HEK293 (cell line): ENCODE data around the gene TLNRD1.

Experiments
- BCL11A ChIP-seq: fragments of 450-650 bp; formaldehyde crosslinking; IDR thresholded peaks from 2 replicates; pipeline ENCODE4 v1.5.1; 2016; ENCODE audit warnings: low read depth, missing biosample characterization, missing genetic modification characterization
- KLF1 ChIP-seq: fragments of 450-650 bp; formaldehyde crosslinking; IDR thresholded peaks from 2 replicates; pipeline ENCODE4 v1.5.1; 2016; ENCODE audit warnings: missing biosample characterization, missing genetic modification characterization
- PRDM4 ChIP-seq: fragments of 450-650 bp; formaldehyde crosslinking; IDR thresholded peaks from 2 replicates; pipeline ENCODE4 v1.5.1; 2017; ENCODE audit warnings: missing biosample characterization, missing genetic modification characterization
- SCRT1 ChIP-seq: fragments of 450-650 bp; formaldehyde crosslinking; IDR thresholded peaks from 2 replicates; pipeline ENCODE4 v1.5.1; 2016; ENCODE audit warnings: missing biosample characterization, missing genetic modification characterization, borderline replicate concordance
- SCRT2 ChIP-seq: fragments of 450-650 bp; formaldehyde crosslinking; IDR thresholded peaks from 2 replicates; pipeline ENCODE4 v1.5.1; 2016; ENCODE audit warnings: missing biosample characterization, missing genetic modification characterization
- TCF7L2 ChIP-seq: IDR thresholded peaks from 2 replicates; pipeline ENCODE4 v1.6.1; 2011; ENCODE audit warnings: low read depth, mild to moderate bottlenecking, inconsistent platforms, low read length, moderate library complexity, borderline replicate concordance
- WT1 ChIP-seq: fragments of 450-650 bp; formaldehyde crosslinking; IDR thresholded peaks from 2 replicates; pipeline ENCODE4 v1.5.1; 2016; ENCODE audit warnings: missing biosample characterization, missing genetic modification characterization
- ZBTB49 ChIP-seq: fragments of 450-650 bp; formaldehyde crosslinking; IDR thresholded peaks from 2 replicates; pipeline ENCODE4 v1.5.1; 2016; ENCODE audit warnings: missing biosample characterization, missing genetic modification characterization, low read depth
- ZFHX2 ChIP-seq: fragments of 450-650 bp; formaldehyde crosslinking; conservative IDR thresholded peaks from 2 replicates; pipeline ENCODE4 v1.5.1; 2016; ENCODE audit warnings: missing biosample characterization, missing genetic modification characterization
- ZIC2 ChIP-seq: fragments of 450-650 bp; formaldehyde crosslinking; IDR thresholded peaks from 2 replicates; pipeline ENCODE4 v1.5.1; 2016; ENCODE audit warnings: missing biosample characterization, missing genetic modification characterization
- ZNF184 ChIP-seq: fragments of 450-650 bp; IDR thresholded peaks from 2 replicates; pipeline ENCODE4 v1.5.1; 2018; ENCODE audit warnings: missing biosample characterization, mild to moderate bottlenecking, missing genetic modification characterization
- ZNF202 ChIP-seq: fragments of 450-650 bp; formaldehyde crosslinking; IDR thresholded peaks from 2 replicates; pipeline ENCODE4 v1.5.1; 2016; ENCODE audit warnings: missing biosample characterization, missing genetic modification characterization, borderline replicate concordance
- ZNF221 ChIP-seq: fragments of 450-650 bp; formaldehyde crosslinking; IDR thresholded peaks from 2 replicates; pipeline ENCODE4 v1.5.1; 2017; ENCODE audit warnings: missing biosample characterization, missing genetic modification characterization, borderline replicate concordance
- ZNF23 ChIP-seq: fragments of 450-650 bp; formaldehyde crosslinking; IDR thresholded peaks from 2 replicates; pipeline ENCODE4 v1.5.1; 2016; ENCODE audit warnings: missing biosample characterization, missing genetic modification characterization, borderline replicate concordance
- ZNF302 ChIP-seq: fragments of 450-650 bp; formaldehyde crosslinking; IDR thresholded peaks from 2 replicates; pipeline ENCODE4 v1.5.1; 2016; ENCODE audit warnings: missing biosample characterization, missing genetic modification characterization, low read depth
- ZNF350 ChIP-seq: fragments of 450-650 bp; formaldehyde crosslinking; IDR thresholded peaks from 2 replicates; pipeline ENCODE4 v1.5.0; 2017; ENCODE audit warnings: missing biosample characterization, mild to moderate bottlenecking, missing genetic modification characterization
- ZNF362 ChIP-seq: fragments of 450-650 bp; formaldehyde crosslinking; IDR thresholded peaks from 2 replicates; pipeline ENCODE4 v1.5.1; 2016; ENCODE audit warnings: missing biosample characterization, missing genetic modification characterization
- ZNF394 ChIP-seq: fragments of 450-650 bp; formaldehyde crosslinking; IDR thresholded peaks from 2 replicates; pipeline ENCODE4 v1.5.1; 2016; ENCODE audit warnings: missing biosample characterization, missing genetic modification characterization, mild to moderate bottlenecking, moderate library complexity, borderline replicate concordance
- ZNF404 ChIP-seq: fragments of 450-650 bp; formaldehyde crosslinking; IDR thresholded peaks from 2 replicates; pipeline ENCODE4 v1.5.1; 2017; ENCODE audit warnings: missing biosample characterization, missing genetic modification characterization
- ZNF513 ChIP-seq: fragments of 450-650 bp; IDR thresholded peaks from 2 replicates; pipeline ENCODE4 v1.5.1; 2018; ENCODE audit warnings: missing biosample characterization, missing genetic modification characterization
- ZNF529 ChIP-seq: fragments of 450-650 bp; formaldehyde crosslinking; IDR thresholded peaks from 2 replicates; pipeline ENCODE4 v1.5.1; 2017; ENCODE audit warnings: missing genetic modification characterization, missing biosample characterization; ENCODE audit not compliant: insufficient replicate concordance
- ZNF558 ChIP-seq: fragments of 450-650 bp; formaldehyde crosslinking; IDR thresholded peaks from 2 replicates; pipeline ENCODE4 v1.5.1; 2016; ENCODE audit warnings: missing biosample characterization, missing genetic modification characterization
- ZNF560 ChIP-seq: fragments of 450-650 bp; formaldehyde crosslinking; IDR thresholded peaks from 2 replicates; pipeline ENCODE4 v1.5.1; 2017; ENCODE audit warnings: missing biosample characterization, missing genetic modification characterization, borderline replicate concordance
- ZNF621 ChIP-seq: fragments of 450-650 bp; formaldehyde crosslinking; IDR thresholded peaks from 2 replicates; pipeline ENCODE4 v1.5.1; 2017; ENCODE audit warnings: missing biosample characterization, missing genetic modification characterization
- ZNF624 ChIP-seq: fragments of 450-650 bp; formaldehyde crosslinking; IDR thresholded peaks from 2 replicates; pipeline ENCODE4 v1.5.1; 2017; ENCODE audit warnings: missing biosample characterization, missing genetic modification characterization
- ZNF76 ChIP-seq: fragments of 450-650 bp; formaldehyde crosslinking; IDR thresholded peaks from 2 replicates; pipeline ENCODE4; 2016; ENCODE audit warnings: low read depth, missing biosample characterization, missing genetic modification characterization, borderline replicate concordance
- ZNF777 ChIP-seq: fragments of 450-650 bp; formaldehyde crosslinking; IDR thresholded peaks from 2 replicates; pipeline ENCODE4 v1.5.1; 2017; ENCODE audit warnings: missing biosample characterization, missing genetic modification characterization, borderline replicate concordance
- ZNF843 ChIP-seq: fragments of 450-650 bp; formaldehyde crosslinking; IDR thresholded peaks from 2 replicates; pipeline ENCODE4 v1.5.1; 2016; ENCODE audit warnings: missing biosample characterization, missing genetic modification characterization
- ZSCAN23 ChIP-seq: fragments of 450-650 bp; formaldehyde crosslinking; IDR thresholded peaks from 2 replicates; pipeline ENCODE4 v1.5.1; 2016; ENCODE audit warnings: missing biosample characterization, missing genetic modification characterization
- ZSCAN5A ChIP-seq: fragments of 450-650 bp; formaldehyde crosslinking; IDR thresholded peaks from 2 replicates; pipeline ENCODE4 v1.5.1; 2016; ENCODE audit warnings: missing biosample characterization, missing genetic modification characterization

Gene TLNRD1

GRCh38 chr15:80989518-80990478 is 10.9 kb upstream of the TLNRD1 start, which contains the start of gene MESD (continued):
- no peak for TF ChIP-seq ZBTB49 (tag by site-specific recombination)
- TF ChIP-seq ZNF221 (tag by site-specific recombination) = no peak
- TF ChIP-seq ZIC2 (tag by site-specific recombination) = peak; percentile 57
- peak; percentile 51 for TF ChIP-seq ZFHX2 (tag by site-specific recombination)
- TF ChIP-seq ZNF202 (tag by site-specific recombination) = no peak
- no peak for TF ChIP-seq ZNF23
- TF ChIP-seq ZNF404 (tag by site-specific recombination) = no peak
- TF ChIP-seq ZNF513 (tag by site-specific recombination) = no peak
- TF ChIP-seq SCRT2 (tag by site-specific recombination) = no peak
- TF ChIP-seq ZNF394 (tag by site-specific recombination) = no peak
- TF ChIP-seq ZNF76 = peak; percentile 80
- no peak for TF ChIP-seq ZNF184 (tag by site-specific recombination)
- TF ChIP-seq ZNF624 = no peak
- TF ChIP-seq ZNF621 = no peak
- TF ChIP-seq PRDM4 = 0 out of 2 replicates have a peak, but pooled peaks have one; percentile 35
- TF ChIP-seq ZNF843 (tag by site-specific recombination) = peak; percentile 51
- peak; percentile 8; the same call in 1 of the 2 replicates for TF ChIP-seq BCL11A
- 0 out of 2 replicates have a peak, but pooled peaks have one; percentile 29 for TF ChIP-seq ZNF362 (tag by site-specific recombination)
- TF ChIP-seq KLF1 (tag by site-specific recombination) = peak; percentile 69; the same call in 1 of the 2 replicates
- no peak for TF ChIP-seq ZNF529 (tag by site-specific recombination)
- peak; percentile 42; the same call in 1 of the 2 replicates for TF ChIP-seq WT1 (tag by site-specific recombination)
- TF ChIP-seq ZNF558 (tag by site-specific recombination) = no peak
- TF ChIP-seq SCRT1 (tag by site-specific recombination) = no peak
- no peak for TF ChIP-seq ZNF302
- no peak for TF ChIP-seq ZNF560 (tag by site-specific recombination)
- 0 out of 2 replicates have a peak, but pooled peaks have one; percentile 32 for TF ChIP-seq ZSCAN5A (tag by site-specific recombination)
- TF ChIP-seq ZSCAN23 (tag by site-specific recombination) = 0 out of 2 replicates have a peak, but pooled peaks have one; percentile 81
- TF ChIP-seq ZNF350 (tag by site-specific recombination) = no peak
- TF ChIP-seq ZNF777 (tag by site-specific recombination) = no peak
- TF ChIP-seq TCF7L2 = peak; percentile 91
